GM13977 (cell line): ENCODE data around the gene KRT12.

Experiments
- DNase-seq: peaks from one replicate; pipeline ENCODE4 v3.0.0; 2012; ENCODE audit warnings: low spot score
- CTCF ChIP-seq: IDR thresholded peaks from 2 replicates; pipeline ENCODE4 v1.5.1; 2012; ENCODE audit warnings: mild to moderate bottlenecking, control low read depth; ENCODE audit not compliant: insufficient read depth; ENCODE audit errors: extremely low read depth, missing control alignments
- in situ Hi-C: fragments of 300-500 bp; cut with MboI; formaldehyde crosslinking; loops from one replicate; pipeline ENCODE4 v1.12.0; 2022; ENCODE audit warnings: low sequenced_read_pairs, low pct_unique_long_range_greater_than_20kb, mixed read lengths, inconsistent platforms; ENCODE audit not compliant: unreplicated experiment

Gene KRT12

GRCh38 chr17:40849723-40850122, 17.3 kb downstream of the KRT12 start:
- no peak for DNase-seq
- in situ Hi-C loops = no loop called here
- no peak for TF ChIP-seq CTCF

GRCh38 chr17:40848583-40849235, 18.3 kb downstream of the KRT12 start:
- in situ Hi-C loops = no loop called here
- no peak for DNase-seq
- TF ChIP-seq CTCF = no peak

GRCh38 chr17:40846515-40847144, 20.4 kb downstream of the KRT12 start:
- DNase-seq = no peak
- in situ Hi-C loops = no loop called here
- TF ChIP-seq CTCF = no peak

- no peak for DNase-seq
- in situ Hi-C loops = no loop called here
- TF ChIP-seq CTCF = no peak
These were observed 22.3 kb downstream of the KRT12 start for GRCh38 chr17:40844671-40845107.

GRCh38 chr17:40843242-40843641, 23.8 kb downstream of the KRT12 start:
- in situ Hi-C loops = no loop called here
- no peak for DNase-seq
- TF ChIP-seq CTCF = no peak

- in situ Hi-C loops = no loop called here
- no peak for DNase-seq
- no peak for TF ChIP-seq CTCF
These were observed 25.8 kb downstream of the KRT12 start for GRCh38 chr17:40841246-40841645.
